HG02973 (cell line): ENCODE data around the gene SLCO3A1.

ENCODE experiments used
- ATAC-seq: cut with Tn5 transposase; IDR thresholded peaks from one replicate; pipeline ENCODE4 v1.9.1; 2021; ENCODE audit warnings: moderate library complexity; ENCODE audit not compliant: unreplicated experiment

The SLCO3A1 gene

GRCh38 chr15:92092289-92093105 is 239.0 kb downstream of the SLCO3A1 start:
- ATAC-seq: no peak

- ATAC-seq: peak; percentile 71
Observed at GRCh38 chr15:92095693-92096092, 242.2 kb downstream of the SLCO3A1 start.

- ATAC-seq: peak; percentile 51
Observed at GRCh38 chr15:92097474-92098178, 244.1 kb downstream of the SLCO3A1 start.

GRCh38 chr15:92098869-92099268 is 245.4 kb downstream of the SLCO3A1 start:
- no peak for ATAC-seq

GRCh38 chr15:92100301-92100700 is 246.8 kb downstream of the SLCO3A1 start:
- ATAC-seq: no peak

GRCh38 chr15:92100751-92101150 is 247.2 kb downstream of the SLCO3A1 start:
- ATAC-seq: no peak

GRCh38 chr15:92101708-92102394 is 248.3 kb downstream of the SLCO3A1 start:
- ATAC-seq: peak; percentile 62

GRCh38 chr15:92102395-92102755 is 248.9 kb downstream of the SLCO3A1 start:
- ATAC-seq: no peak

GRCh38 chr15:92104072-92104471 is 250.6 kb downstream of the SLCO3A1 start:
- no peak for ATAC-seq

GRCh38 chr15:92105611-92106010 is 252.1 kb downstream of the SLCO3A1 start:
- ATAC-seq: no peak

GRCh38 chr15:92107510-92107909 is 254.0 kb downstream of the SLCO3A1 start:
- ATAC-seq: no peak

- ATAC-seq: no peak
Observed at GRCh38 chr15:92109191-92109873, 255.8 kb downstream of the SLCO3A1 start.

GRCh38 chr15:92111291-92111690 is 257.8 kb downstream of the SLCO3A1 start:
- no peak for ATAC-seq

GRCh38 chr15:92111751-92112150 is 258.2 kb downstream of the SLCO3A1 start:
- ATAC-seq: no peak

GRCh38 chr15:92112180-92112579 is 258.7 kb downstream of the SLCO3A1 start:
- no peak for ATAC-seq

- no peak for ATAC-seq
Observed at GRCh38 chr15:92112711-92113110, 259.2 kb downstream of the SLCO3A1 start.

GRCh38 chr15:92113832-92114231 is 260.3 kb downstream of the SLCO3A1 start:
- ATAC-seq: no peak

GRCh38 chr15:92115834-92116233 is 262.3 kb downstream of the SLCO3A1 start:
- no peak for ATAC-seq

- ATAC-seq: no peak
Observed at GRCh38 chr15:92116330-92116729, 262.8 kb downstream of the SLCO3A1 start.

GRCh38 chr15:92117261-92117731 is 263.8 kb downstream of the SLCO3A1 start:
- ATAC-seq: no peak
